ENCODE results near the gene KCNK18.

The KCNK18 gene

GRCh38 chr10:117169480-117169879 lies 27.8 kb upstream of the KCNK18 start:
- DNase-seq (ENCODE audit: low spot score): no peak
- TF ChIP-seq CTCF (IDR thresholded peaks at IDR 0.05; ENCODE audit: borderline replicate concordance, control extremely low read depth, extremely low read depth, insufficient read depth, missing control alignments): no peak
- in situ Hi-C loops (cut with MboI; ENCODE audit: low sequenced_read_pairs, unreplicated experiment): no loop called here

- no peak for TF ChIP-seq CTCF (IDR thresholded peaks at IDR 0.05; ENCODE audit: borderline replicate concordance, control extremely low read depth, extremely low read depth, insufficient read depth, missing control alignments)
- in situ Hi-C loops (cut with MboI; ENCODE audit: low sequenced_read_pairs, unreplicated experiment): loop anchor here (5.0 to 10.0 kb wide), 2 partner anchors 378 to 485 kb away; no protein-coding TSS in a partner anchor
- DNase-seq (ENCODE audit: low spot score): no peak
Observed at GRCh38 chr10:117170244-117170643, 27.0 kb upstream of the KCNK18 start.

DNA sequence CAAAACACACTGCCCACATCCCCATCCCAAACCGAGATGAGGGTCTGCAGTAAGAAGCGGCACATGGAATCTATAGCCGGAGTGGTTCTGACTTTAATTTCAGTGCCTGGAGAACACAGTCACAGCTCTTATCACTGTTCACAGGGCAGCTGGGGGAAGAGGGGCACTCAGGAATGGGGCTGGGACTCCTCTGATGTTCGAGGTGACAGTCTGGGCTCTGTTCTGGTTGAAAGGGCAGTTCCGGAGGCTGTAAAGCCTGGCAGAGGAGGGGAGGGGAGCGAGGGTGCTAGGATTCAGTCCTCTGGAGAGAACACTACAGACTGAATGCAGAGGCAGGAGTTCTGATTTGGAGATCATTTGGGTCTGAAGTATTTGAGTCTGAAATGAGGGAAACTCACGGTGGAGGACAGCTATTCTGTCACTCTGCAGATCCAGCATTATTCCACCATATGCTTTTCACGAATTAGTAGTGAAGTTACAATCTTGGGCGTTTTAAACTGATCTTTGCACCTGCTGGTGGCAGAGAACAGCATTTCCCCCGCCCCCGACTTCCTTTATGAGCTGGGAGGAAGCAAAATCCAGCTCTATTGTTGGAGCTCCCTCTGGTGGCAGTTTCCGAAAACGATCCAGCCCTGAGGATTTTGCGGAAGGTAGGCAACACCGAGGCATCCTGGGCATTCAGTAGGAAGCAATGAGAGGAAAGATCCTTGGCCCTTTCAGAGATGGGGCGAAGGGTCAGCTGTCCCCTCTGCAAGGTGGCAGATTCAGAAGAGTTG lies 22.7 kb upstream of the KCNK18 start:
- peak; percentile 75 for TF ChIP-seq CTCF (IDR thresholded peaks at IDR 0.05; ENCODE audit: borderline replicate concordance, control extremely low read depth, extremely low read depth, insufficient read depth, missing control alignments)
- peak; percentile 83 for DNase-seq (ENCODE audit: low spot score)
- in situ Hi-C loops (cut with MboI; ENCODE audit: low sequenced_read_pairs, unreplicated experiment): loop anchor here (5.0 to 10.0 kb wide), 2 partner anchors 382 to 490 kb away; no protein-coding TSS in a partner anchor

DNA sequence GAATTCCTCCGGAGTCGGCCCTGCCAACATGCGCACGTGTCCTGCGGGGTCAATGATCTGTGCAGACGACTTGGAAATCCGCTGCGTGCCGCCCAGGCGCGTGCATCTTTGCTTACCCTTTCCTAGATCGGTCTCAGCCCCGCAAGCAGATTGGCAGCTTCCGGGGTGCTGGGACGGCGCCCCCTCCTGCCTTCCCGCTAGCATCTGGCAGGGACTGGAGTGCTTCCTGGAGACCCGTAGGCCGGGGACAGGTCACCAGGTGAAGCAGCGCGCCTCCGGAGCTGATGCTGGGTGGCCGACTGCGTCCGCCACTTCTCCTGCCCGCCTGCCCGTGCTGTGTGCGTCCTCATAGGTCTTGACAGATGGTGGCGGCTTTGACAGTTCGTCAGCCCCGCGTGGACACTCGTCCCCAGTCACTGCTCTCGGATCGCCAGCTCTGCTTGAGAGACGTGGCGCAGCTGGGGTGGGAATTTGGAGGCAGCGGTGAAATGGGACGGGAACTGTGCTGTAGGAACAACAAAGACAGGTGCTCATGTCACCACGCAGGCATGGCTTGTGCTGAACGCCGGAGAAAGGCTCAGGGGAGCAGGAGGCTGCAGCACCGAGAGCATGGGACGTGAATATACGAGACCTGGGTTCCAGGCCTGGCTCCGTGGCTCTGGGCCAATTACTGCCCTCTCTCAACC lies 21.9 kb upstream of the KCNK18 start:
- DNase-seq (ENCODE audit: low spot score): peak; percentile 50
- TF ChIP-seq CTCF (IDR thresholded peaks at IDR 0.05; ENCODE audit: borderline replicate concordance, control extremely low read depth, extremely low read depth, insufficient read depth, missing control alignments): peak; percentile 12
- in situ Hi-C loops (cut with MboI; ENCODE audit: low sequenced_read_pairs, unreplicated experiment): loop anchor here (10.0 kb wide), 1 partner anchor 491 kb away; no protein-coding TSS in a partner anchor

GRCh38 chr10:117175901-117176534 lies 21.3 kb upstream of the KCNK18 start:
- TF ChIP-seq CTCF (IDR thresholded peaks at IDR 0.05; ENCODE audit: borderline replicate concordance, control extremely low read depth, extremely low read depth, insufficient read depth, missing control alignments): peak; percentile 72
- in situ Hi-C loops (cut with MboI; ENCODE audit: low sequenced_read_pairs, unreplicated experiment): loop anchor here (10.0 kb wide), 1 partner anchor 491 kb away; no protein-coding TSS in a partner anchor
- DNase-seq (ENCODE audit: low spot score): peak; percentile 76

DNA sequence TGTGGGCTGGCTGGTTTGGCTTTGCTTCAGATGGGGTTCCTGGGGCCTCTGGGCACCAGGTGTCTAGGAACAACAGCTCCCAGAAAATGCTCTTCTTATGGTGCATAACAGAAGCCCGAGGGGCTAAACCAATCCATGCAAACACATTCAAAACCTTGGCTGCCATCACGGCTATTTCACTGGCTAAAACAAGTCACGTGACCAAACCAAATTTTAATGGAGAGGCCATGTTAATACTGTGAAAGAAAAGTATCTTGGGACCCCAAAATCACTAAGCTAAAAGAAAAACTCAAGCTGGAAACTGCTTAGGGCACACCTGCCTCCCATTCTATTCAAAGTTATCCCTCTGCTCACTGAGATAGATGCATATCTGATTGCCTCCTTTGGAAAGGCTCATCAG lies 19.1 kb upstream of the KCNK18 start:
- in situ Hi-C loops (cut with MboI; ENCODE audit: low sequenced_read_pairs, unreplicated experiment): loop anchor here (10.0 kb wide), 1 partner anchor 493 kb away; no protein-coding TSS in a partner anchor
- no peak for TF ChIP-seq CTCF (IDR thresholded peaks at IDR 0.05; ENCODE audit: borderline replicate concordance, control extremely low read depth, extremely low read depth, insufficient read depth, missing control alignments)
- no peak for DNase-seq (ENCODE audit: low spot score)

All from GM13976 (cell line).